Right lobe of liver (tissue), 6 donors: ENCODE results near the gene MACROD2. TPM values are rescaled to one million over a fixed set of nuclear protein-coding genes. Genes with fewer than 3 reads are reported as not detected.

Experiments used
- ATAC-seq, 4 donors: fragments of 200-7000 bp; cut with Tn5 transposase; one replicate each; pipeline ENCODE4 v1.9.1; 2020; ENCODE audit warnings: mild to moderate bottlenecking in 4 of 4, moderate library complexity in 4 of 4
- DNase-seq, 3 donors: peaks; one replicate each; pipeline ENCODE4 v3.0.0-alpha.2; 2020
- H3K27ac ChIP-seq, 3 donors: fragments of 200-600 bp; one replicate each; pipeline ENCODE4 v1.8.0; 2022
- H3K27me3 ChIP-seq, 2 donors: fragments of 200-600 bp; one replicate each; pipeline ENCODE4 v1.8.0; 2022
- H3K36me3 ChIP-seq, 4 donors: fragments of 200-600 bp; sonication (generic) in 1 of 4; one replicate each; pipeline versions ENCODE4 v1.5.1 to v1.8.0; 2017 to 2022; ENCODE audit warnings: control low read depth in 1 of 4
- H3K4me1 ChIP-seq, 4 donors: fragments of 200-600 bp; sonication (generic) in 1 of 4; one replicate each; pipeline versions ENCODE4 v1.5.1 to v1.8.0; 2017 to 2022; ENCODE audit warnings: control low read depth in 1 of 4
- H3K4me3 ChIP-seq, 3 donors: fragments of 200-600 bp; one replicate each; pipeline ENCODE4 v1.8.0; 2022
- H3K9me3 ChIP-seq, 4 donors: fragments of 200-600 bp; sonication (generic) in 1 of 4; one replicate each; pipeline versions ENCODE4 v1.5.1 to v1.8.0; 2017 to 2022; ENCODE audit warnings: control low read depth in 1 of 4
- POLR2A ChIP-seq: fragments of 450-650 bp; IDR thresholded peaks from one replicate; pipeline ENCODE4 v1.6.1; 2017; ENCODE audit warnings: antibody characterized with exemption, mild to moderate bottlenecking
- WGBS: methylation state at CpG from one replicate; pipeline ENCODE4 v1.1.6; 2018; ENCODE audit warnings: low coverage, low lambda C conversion rate; ENCODE audit not compliant: insufficient coverage; ENCODE audit errors: missing lambda C conversion rate; 5-methylcytosine and 5-hydroxymethylcytosine counted together
- intact Hi-C, 2 donors: fragments of 100-400 bp; cut with DNase I; formaldehyde crosslinking; loops; one replicate each; pipeline versions ENCODE4 v1.11.2 to v1.14.1; 2022
- total RNA-seq, 6 experiments: library from RNA; depleted of rRNA in 2 of 6; stranded (reverse); fragments of >200 nt in 2 of 6; fragmentation: NEBNext Ultra II Directional in 3 of 6; extraction: Animal tissue kit (Norgen Biotek cat#: 25700) in 3 of 6; gene quantifications; one replicate each; pipeline versions ENCODE4 v1.1.0 to v1.2.4, GENCODE V29; 2016 to 2023
- TF ChIP-seq, protein P1 (sequence below), 4 donors: fragments of 200-600 bp in 3 of 4; fragments of 450-650 bp in 1 of 4; IDR thresholded peaks; one replicate each; pipeline versions ENCODE4 v1.5.1 to v1.8.0; 2016 to 2022; ENCODE audit warnings: antibody characterized with exemption in 4 of 4, mild to moderate bottlenecking in 2 of 4
- donor health status: DM: no; HTN: yes; CAD: no.
- donor health status: DM: no; HTN: no; CAD: no.
- donor health status: DM: no; HTN: no; CAD: no.
- donor health status: DM: no; HTN: yes; CAD: no.
- donor health status: DM: no; HTN: yes; CAD: no.

Gene MACROD2
- total RNA-seq, 6 experiments from 2014 or later, result 1.2 to 5.5 (median 3.3) TPM

DNA sequence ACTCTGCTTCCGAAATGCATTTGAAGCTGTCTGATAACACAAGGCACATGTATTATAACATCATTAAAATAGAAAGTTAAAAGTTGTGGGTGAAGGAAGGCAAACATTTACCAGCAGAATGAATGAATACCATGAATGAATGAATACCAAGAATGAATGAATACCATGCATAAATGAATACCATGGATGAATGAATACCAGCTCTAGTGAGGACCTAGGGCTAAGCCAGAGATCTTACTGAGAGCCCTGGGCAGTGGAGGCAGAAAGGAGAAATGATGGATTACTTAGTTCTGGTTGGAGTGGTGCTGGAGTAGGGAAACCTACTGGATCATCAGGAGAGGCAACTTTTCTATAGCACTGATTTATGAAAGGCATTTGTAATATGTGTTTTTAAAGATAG lies 1579.9 kb downstream of the MACROD2 start:
- no peak overlapping the region for H3K4me3 ChIP-seq

DNA sequence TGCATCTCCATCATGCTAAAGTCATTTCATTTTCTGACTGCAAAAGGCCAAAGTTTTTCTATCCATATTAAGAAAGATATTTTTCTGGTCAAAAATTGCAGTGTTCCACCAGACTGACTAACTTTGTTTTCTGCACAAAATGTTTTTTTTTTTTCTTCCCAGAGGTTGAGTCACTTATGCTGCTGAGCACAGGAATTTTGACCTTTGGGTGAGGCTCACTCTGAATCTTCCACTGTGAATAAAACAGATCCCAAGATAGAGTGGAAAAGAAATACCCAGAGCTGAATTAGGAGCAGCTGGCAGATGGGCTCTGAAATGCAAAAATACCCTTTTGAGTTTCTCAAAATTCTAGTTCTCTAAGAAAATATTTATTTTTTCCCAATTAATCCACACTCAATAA lies 1581.1 kb downstream of the MACROD2 start:
- TF ChIP-seq, protein P1, sequence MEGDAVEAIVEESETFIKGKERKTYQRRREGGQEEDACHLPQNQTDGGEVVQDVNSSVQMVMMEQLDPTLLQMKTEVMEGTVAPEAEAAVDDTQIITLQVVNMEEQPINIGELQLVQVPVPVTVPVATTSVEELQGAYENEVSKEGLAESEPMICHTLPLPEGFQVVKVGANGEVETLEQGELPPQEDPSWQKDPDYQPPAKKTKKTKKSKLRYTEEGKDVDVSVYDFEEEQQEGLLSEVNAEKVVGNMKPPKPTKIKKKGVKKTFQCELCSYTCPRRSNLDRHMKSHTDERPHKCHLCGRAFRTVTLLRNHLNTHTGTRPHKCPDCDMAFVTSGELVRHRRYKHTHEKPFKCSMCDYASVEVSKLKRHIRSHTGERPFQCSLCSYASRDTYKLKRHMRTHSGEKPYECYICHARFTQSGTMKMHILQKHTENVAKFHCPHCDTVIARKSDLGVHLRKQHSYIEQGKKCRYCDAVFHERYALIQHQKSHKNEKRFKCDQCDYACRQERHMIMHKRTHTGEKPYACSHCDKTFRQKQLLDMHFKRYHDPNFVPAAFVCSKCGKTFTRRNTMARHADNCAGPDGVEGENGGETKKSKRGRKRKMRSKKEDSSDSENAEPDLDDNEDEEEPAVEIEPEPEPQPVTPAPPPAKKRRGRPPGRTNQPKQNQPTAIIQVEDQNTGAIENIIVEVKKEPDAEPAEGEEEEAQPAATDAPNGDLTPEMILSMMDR (IDR thresholded peaks at IDR 0.05), result no peak
- no peak for TF ChIP-seq POLR2A
- no peak for DNase-seq
- Histone ChIP-seq H3K4me1 (no peaks in the 10 kb centered on the region), H3K27ac (no peak overlapping the region), H3K9me3 (no peaks in the 10 kb centered on the region), H3K36me3 (no peaks in the 10 kb centered on the region), H3K4me3 (no peak overlapping the region), H3K27me3 (no peaks in the 10 kb centered on the region)
- ATAC-seq, result no peak
- intact Hi-C loops, result no loop called here

More for the DNA sequence above, 1579.9 kb downstream of the MACROD2 start:
- Histone ChIP-seq H3K4me1 (no peaks in the 10 kb centered on the region), H3K27ac (no peak overlapping the region), H3K27me3 (no peaks in the 10 kb centered on the region), H3K9me3 (no peaks in the 10 kb centered on the region), H3K36me3 (no peaks in the 10 kb centered on the region)
- intact Hi-C loops, result no loop called here
- 53% methylated on average over 1 of the region's 1 CpG for WGBS
- no peak for ATAC-seq
- no peak for TF ChIP-seq POLR2A
- TF ChIP-seq, protein P1 (IDR thresholded peaks at IDR 0.05), result no peak
- no peak for DNase-seq

DNA sequence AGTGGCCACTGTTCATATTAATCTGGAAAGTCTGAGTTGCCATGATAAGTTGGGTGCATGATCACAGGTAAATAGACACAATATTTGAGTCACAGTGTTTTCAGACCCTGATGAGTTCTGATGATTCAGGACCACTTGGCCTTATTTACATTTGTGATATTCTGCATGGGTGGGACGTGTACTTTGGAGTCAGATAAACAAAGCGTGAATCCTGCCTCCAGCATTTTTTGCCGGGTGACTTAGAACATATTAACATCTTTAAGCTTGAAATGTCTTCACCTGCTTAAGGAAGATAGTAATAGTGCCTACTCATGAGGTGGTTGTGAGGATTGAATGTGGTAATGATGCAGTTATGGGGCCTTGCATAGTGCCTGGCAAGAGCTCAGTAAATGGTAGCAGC lies 1582.8 kb downstream of the MACROD2 start:
- Histone ChIP-seq H3K4me3 (no peak overlapping the region), H3K4me1 (no peaks in the 10 kb centered on the region), H3K36me3 (no peaks in the 10 kb centered on the region), H3K27me3 (no peaks in the 10 kb centered on the region), H3K9me3 (no peaks in the 10 kb centered on the region), H3K27ac (no peak overlapping the region)
- no peak for ATAC-seq
- intact Hi-C loops, result no loop called here
- no peak for TF ChIP-seq POLR2A
- TF ChIP-seq, protein P1 (IDR thresholded peaks at IDR 0.05), result no peak
- DNase-seq, result no peak
- WGBS, result 48% methylated on average over 3 of the region's 3 CpGs

DNA sequence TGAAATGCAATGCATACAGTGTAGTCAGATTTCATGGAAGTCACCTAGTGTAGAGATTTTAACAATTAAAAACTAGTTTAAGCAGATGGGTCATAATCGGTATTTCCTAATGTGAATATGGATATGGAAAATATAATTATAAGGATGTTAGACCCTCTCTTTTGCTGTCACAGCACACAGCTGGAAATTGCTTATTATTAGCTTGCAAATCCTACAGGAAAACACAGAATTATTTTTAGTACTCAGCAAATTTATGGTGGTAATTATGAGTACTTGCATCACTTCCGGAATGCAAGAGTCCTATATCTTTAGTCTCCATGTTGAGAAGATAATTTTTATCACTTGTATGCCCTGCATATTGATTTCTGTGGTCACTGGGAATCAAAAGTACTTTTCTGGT lies 1584.4 kb downstream of the MACROD2 start:
- Histone ChIP-seq H3K36me3 (no peaks in the 10 kb centered on the region), H3K9me3 (no peaks in the 10 kb centered on the region), H3K27ac (no peak overlapping the region), H3K4me1 (no peaks in the 10 kb centered on the region), H3K27me3 (no peaks in the 10 kb centered on the region), H3K4me3 (no peak overlapping the region)
- 51% methylated on average over 2 of the region's 2 CpGs for whole genome bisulfite sequencing
- intact Hi-C loops, result no loop called here
- no peak for TF ChIP-seq POLR2A
- TF ChIP-seq, protein P1 (IDR thresholded peaks at IDR 0.05), result no peak
- ATAC-seq (no peak), DNase-seq (no peak)

DNA sequence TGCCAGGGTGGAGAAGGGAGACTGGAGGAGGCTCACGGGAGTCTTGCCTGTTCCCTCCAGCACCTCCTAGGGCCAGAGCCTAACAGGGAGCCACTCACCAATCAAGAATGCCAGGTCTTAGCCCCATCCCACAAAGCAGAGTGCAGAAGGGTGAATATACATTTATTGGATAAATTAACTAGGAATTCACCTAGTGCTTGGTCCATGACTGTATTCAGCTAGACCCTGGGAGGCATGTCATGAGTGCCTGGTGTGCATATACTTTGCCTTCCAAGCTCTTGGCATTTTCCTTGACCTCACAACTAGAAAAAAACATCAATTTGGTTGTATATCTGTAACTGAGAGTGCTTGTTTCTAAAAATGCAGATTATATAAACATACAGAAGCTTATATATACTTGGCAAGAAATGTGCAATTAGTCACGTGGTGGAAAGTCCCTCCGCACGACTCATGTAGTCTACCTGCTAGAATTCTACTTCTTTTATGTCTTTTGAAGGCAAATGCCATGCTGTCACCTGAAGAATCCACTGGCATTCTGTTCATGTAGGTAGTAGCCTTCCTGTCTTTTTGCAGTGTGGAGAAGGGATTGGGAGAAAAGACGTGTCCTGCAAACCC lies 1586.9 kb downstream of the MACROD2 start:
- H3K4me3 ChIP-seq, result no peak overlapping the region
- no peaks in the 10 kb centered on the region for H3K4me1 ChIP-seq
- DNase-seq (no peak), ATAC-seq (no peak)
- no peaks in the 10 kb centered on the region for H3K9me3 ChIP-seq
- H3K36me3 ChIP-seq, result no peaks in the 10 kb centered on the region
- H3K27me3 ChIP-seq, result no peaks in the 10 kb centered on the region
- intact Hi-C loops, result no loop called here
- 45% methylated on average over 5 of the region's 5 CpGs for WGBS
- no peak for TF ChIP-seq POLR2A
- H3K27ac ChIP-seq, result no peak overlapping the region
